ENCODE data around the gene RSPRY1. TPM values are rescaled to one million over a fixed set of nuclear protein-coding genes. Genes with fewer than 3 reads are reported as not detected.
"Not testable (repeated sequence)": the region's sequence is repeated elsewhere in the genome, so short reads cannot be mapped to it uniquely, and the experiment has no call there.

RSPRY1 gene
- total RNA-seq, 1 donor from 2014 or later: 46.6 TPM

GRCh38 chr16:57266531-57267260, 80.6 kb downstream of the RSPRY1 start:
- Histone ChIP-seq H3K79me2 (ENCODE audit: low read depth) (no peaks in the 10 kb centered on the region), H3K4me1 (peaks cover 30% of the 10 kb centered on the region), H3K9me3 (ENCODE audit: low read depth) (no peaks in the 10 kb centered on the region), H3K27me3 (no peaks in the 10 kb centered on the region), H4K20me1 (ENCODE audit: low read depth) (no peaks in the 10 kb centered on the region), H3K36me3 (no peaks in the 10 kb centered on the region), H3K4me2 (no peak overlapping the region), H2AFZ (replicated peaks) (no peak overlapping the region), H3K27ac (no peak overlapping the region), H3K9ac (no peak overlapping the region), H3F3A (ENCODE audit: low read depth) (peaks cover 5% of the 10 kb centered on the region), H3K4me3 (no peak overlapping the region)
- Mint-ChIP-seq H3K36me3 (no peaks in the 10 kb centered on the region), H3K27me3 (ENCODE audit: insufficient read depth, low read depth) (peaks cover 3% of the 10 kb centered on the region), H3K4me3 (no peak overlapping the region), H3K4me1 (peaks cover 27% of the 10 kb centered on the region), H3K27ac (no peak overlapping the region), H3K9me3 (no peaks in the 10 kb centered on the region)
- no peak for DNase-seq (ENCODE audit: low spot score)
- TF ChIP-seq EZH2phosphoT487 (IDR thresholded peaks at IDR 0.05): no peak
- TF ChIP-seq EZH2 (IDR thresholded peaks at IDR 0.05): no peak
- no peak for TF ChIP-seq CTCF (IDR thresholded peaks at IDR 0.05)

GRCh38 chr16:57267343-57267742, 81.2 kb downstream of the RSPRY1 start:
- H3K4me3 ChIP-seq; H3K27me3 ChIP-seq; H3K36me3 Mint-ChIP-seq; H3K36me3 ChIP-seq; H4K20me1 ChIP-seq (ENCODE audit: low read depth); H3F3A ChIP-seq (ENCODE audit: low read depth); H3K27ac ChIP-seq; H3K4me2 ChIP-seq; H3K4me3 Mint-ChIP-seq; H3K27ac Mint-ChIP-seq; H2AFZ ChIP-seq (replicated peaks); H3K79me2 ChIP-seq (ENCODE audit: low read depth); H3K9ac ChIP-seq; H3K27me3 Mint-ChIP-seq (ENCODE audit: insufficient read depth, low read depth); H3K9me3 ChIP-seq (ENCODE audit: low read depth); DNase-seq (ENCODE audit: low spot score); H3K9me3 Mint-ChIP-seq: not testable (repeated sequence)
- H3K4me1 ChIP-seq: peaks cover 30% of the 10 kb centered on the region
- H3K4me1 Mint-ChIP-seq: peaks cover 25% of the 10 kb centered on the region

GRCh38 chr16:57268804-57269800, 83.0 kb downstream of the RSPRY1 start:
- H3K4me2 ChIP-seq: no peak overlapping the region
- H3K4me1 ChIP-seq: peaks cover 38% of the 10 kb centered on the region
- H3K27ac ChIP-seq: no peak overlapping the region
- H3K4me3 ChIP-seq: no peak overlapping the region
- H3K4me1 Mint-ChIP-seq: peaks cover 25% of the 10 kb centered on the region
- DNase-seq (ENCODE audit: low spot score): no peak
- no peak overlapping the region for H3K4me3 Mint-ChIP-seq
- peaks cover 9% of the 10 kb centered on the region for H3F3A ChIP-seq (ENCODE audit: low read depth)
- H2AFZ ChIP-seq (replicated peaks): no peak overlapping the region
- no peaks in the 10 kb centered on the region for H3K36me3 ChIP-seq
- H3K27me3 ChIP-seq: no peaks in the 10 kb centered on the region
- H3K36me3 Mint-ChIP-seq: no peaks in the 10 kb centered on the region
- no peaks in the 10 kb centered on the region for H3K79me2 ChIP-seq (ENCODE audit: low read depth)
- H3K27me3 Mint-ChIP-seq (ENCODE audit: insufficient read depth, low read depth): peaks cover 3% of the 10 kb centered on the region
- no peaks in the 10 kb centered on the region for H3K9me3 ChIP-seq (ENCODE audit: low read depth)
- no peak overlapping the region for H3K9ac ChIP-seq
- no peaks in the 10 kb centered on the region for H3K9me3 Mint-ChIP-seq
- H4K20me1 ChIP-seq (ENCODE audit: low read depth): no peaks in the 10 kb centered on the region
- no peak overlapping the region for H3K27ac Mint-ChIP-seq
- no peak for TF ChIP-seq EZH2 (IDR thresholded peaks at IDR 0.05)
- no peak for TF ChIP-seq EZH2phosphoT487 (IDR thresholded peaks at IDR 0.05)
- no peak for TF ChIP-seq CTCF (IDR thresholded peaks at IDR 0.05)

Measured in neural progenitor cell (in vitro differentiated cells).